SHP77 (cell line): Measurements from ENCODE around the gene SSR4.
"Not testable (repeated sequence)": the region's sequence is repeated elsewhere in the genome, so short reads cannot be mapped to it uniquely, and the experiment has no call there.

ENCODE experiments used
- DNase-seq, 2 experiments: peaks; one replicate each; lab custom pipeline; 2025; lab: John Stamatoyannopoulos, UW

SSR4 gene

DNA sequence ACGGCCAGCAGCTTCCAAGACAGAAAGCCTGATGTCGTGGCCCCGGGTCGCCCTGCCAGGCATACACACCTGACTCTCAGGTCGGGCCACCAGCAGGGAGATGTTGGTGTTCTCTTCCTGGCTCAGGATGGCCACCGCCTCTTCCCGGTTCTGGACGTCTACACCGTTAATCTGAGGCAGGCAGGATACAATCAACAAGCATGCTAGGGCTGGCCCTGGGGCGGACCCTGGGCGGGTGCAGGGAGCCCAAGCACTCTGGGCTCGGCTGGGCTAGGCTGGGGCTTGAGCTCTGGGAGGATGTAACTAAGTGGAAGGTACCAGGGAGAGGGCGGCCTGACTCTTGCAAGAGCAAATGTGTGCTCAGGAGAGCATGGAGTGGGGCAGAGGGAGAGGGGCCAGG is 11.0 kb downstream of the SSR4 start:
- no peak for DNase-seq

DNA sequence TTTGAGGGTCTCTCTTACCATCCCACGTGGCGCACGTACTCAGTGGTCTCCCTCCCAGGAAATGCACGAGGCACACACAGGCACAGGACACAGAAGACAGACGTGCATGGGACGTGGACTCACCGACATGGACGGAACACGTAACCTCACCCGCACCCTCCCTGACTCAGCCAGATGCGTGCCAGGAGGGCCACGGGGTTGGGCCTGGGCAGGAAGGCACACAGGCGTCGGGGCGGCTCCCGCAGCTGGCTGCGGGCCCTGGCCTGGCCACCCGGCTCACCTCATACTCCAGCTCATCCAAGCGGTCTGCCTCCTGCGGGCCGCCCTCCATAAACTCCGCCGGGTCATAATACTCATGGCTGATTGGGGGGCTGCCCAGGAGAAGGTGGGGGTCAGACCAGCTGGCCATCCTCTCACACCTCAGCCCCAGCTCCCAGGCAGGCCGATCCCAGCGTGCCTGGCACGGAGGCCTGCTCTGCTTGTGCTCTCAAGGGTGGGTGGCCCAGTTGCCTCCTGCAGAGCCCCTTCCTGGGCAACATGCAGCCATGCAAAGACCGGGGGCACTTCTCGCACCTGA is 12.6 kb downstream of the SSR4 start:
- DNase-seq = no peak

DNA sequence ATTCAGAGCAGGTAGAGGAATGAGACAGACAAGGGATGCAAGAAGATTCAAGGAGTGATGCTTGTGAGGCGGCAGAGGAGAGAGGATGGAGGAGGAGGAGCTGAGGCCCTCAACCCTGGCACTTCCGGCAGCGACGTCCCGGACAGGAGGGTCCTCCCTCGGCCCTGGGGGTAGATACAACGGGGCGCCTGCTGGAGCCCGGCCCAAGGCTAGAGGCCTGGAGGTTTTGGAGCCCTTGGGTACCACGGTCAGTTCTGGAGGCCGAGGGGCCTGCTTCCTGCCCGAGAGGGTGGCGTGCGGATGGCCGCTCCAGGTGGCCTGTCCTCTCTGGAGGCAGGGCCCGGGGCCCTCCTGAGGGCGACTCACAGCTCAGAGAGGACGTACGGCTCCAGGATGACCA is 13.5 kb downstream of the SSR4 start:
- no peak for DNase-seq

DNA sequence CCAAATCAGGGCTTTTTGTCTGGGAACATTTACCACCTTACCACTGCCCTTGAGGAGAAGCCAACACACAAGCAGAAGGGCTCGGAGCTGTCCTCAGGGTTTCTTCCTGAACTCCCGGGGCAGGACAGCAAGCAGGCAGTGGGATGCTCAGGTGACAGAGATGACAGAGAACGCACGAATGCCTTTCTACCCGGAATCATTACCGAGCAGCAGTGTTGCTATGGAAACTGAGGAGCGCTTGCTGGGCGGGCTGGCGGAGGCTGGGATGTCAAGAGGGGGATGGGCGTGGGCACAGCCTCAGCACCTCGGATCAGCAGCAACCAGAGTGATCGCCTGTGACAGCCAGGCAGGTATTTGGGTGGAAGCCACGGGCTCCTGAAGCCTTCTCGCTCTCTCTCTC is 17.8 kb downstream of the SSR4 start:
- no peak for DNase-seq

DNA sequence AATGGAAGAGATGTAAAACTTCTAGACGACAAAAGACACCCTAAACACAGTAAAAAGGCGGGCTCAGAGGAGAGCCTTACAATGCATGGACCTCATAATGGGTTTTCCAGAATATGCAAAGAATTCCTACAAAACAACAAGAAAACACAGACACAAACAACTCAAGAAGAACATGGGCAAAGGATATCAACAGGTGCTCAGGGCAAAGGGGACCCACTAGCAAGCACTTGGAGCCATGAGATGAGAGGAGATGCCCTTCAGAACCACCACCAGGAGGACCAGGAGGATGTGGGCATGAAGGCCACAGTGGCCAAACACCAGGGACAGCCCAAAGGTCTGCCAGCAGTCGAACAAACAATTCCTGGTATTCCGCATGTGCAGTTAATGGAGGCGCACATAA is 18.7 kb downstream of the SSR4 start:
- no peak for DNase-seq

DNA sequence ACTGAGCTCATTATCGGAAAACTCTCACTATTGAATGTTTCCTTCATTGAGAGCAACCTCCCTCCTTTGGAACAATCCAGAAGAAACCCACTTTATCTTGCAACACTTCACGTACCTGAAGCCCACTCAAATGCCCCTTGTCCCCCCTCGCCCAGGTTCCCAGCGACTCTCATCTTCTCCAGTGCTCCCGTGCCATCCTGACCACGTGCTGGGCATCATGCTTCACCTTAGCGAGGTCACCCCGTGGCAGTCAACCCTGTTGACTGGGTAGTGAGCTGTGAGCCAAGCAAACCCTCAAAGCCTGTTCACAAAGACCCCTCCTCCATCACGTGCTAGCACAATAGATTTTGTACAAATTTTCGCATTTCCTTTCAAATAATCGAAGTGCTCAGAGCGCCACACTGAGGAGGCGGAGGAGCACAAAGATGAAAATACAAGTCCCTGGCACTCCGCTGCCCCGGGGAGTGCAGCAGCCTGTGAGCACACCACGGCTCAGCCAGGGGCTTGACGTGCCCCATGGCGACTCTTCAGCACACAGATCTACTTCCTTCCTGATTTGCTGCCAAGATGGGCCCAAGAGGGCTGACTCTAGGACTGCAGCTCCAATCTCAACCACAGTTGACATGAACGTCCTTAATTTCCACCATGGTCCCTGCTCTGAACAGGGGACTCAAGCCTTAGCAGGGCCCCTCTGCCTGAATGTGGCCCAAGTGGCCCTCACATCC is 20.3 kb downstream of the SSR4 start:
- no peak for DNase-seq

DNA sequence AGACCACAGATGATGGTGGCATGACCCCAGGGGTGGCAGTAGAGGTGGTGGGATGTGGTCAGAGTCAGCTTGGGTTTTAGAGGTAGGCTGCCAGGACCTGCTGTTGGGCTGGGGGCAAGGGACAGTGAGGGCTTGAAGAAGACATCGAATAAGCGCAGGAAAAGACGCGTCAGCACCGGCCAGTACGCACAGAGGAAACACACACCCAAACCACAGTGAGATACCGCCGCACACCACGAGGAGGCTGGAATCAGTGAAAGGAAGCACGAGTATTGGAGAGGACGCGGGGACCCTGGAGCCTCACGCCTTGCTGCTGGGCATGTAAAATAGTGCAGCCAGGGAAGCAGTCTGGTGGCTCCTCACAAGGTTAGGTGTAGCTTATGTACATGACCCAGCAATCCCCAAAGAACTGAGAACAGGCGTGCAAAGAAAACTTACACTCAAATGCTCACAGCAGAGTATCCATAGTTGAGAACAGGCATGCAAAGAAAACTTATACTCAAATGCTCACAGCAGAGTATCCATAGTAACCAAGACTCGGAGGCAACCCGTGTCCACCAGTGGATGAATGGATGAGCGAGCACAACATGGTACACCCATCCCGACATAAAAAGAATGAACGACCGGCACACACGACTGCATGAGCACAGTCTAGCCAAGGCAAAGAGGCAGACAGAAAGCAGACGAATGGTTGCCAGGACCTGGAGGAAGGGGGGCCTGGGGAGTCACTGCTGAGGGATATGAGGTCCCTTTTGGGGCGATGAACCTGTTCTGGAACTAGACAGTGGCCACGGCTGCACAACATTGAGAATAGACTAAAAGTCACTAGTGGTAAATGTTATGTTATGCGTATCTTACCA is 22.6 kb downstream of the SSR4 start:
- no peak for DNase-seq

DNA sequence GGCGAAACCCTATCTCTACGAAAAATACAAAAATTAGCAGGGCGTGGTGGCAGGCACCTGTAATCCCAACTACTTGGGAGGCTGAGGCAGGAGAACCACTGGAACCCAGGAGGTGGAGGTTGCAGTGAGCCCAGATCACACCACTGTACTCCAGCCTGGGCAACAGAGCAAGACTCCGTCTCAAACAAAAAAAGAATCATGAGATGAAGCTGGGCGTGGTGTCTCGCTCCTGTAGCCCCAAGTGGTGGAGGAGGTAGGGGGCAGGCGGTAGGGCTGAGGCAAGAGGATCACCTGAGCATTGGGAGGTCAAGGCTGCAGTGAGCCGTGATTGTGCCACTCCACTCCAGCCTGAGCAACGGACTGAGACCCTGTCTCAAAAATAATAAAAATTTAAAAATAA is 23.6 kb downstream of the SSR4 start:
- DNase-seq = not testable (repeated sequence)

DNA sequence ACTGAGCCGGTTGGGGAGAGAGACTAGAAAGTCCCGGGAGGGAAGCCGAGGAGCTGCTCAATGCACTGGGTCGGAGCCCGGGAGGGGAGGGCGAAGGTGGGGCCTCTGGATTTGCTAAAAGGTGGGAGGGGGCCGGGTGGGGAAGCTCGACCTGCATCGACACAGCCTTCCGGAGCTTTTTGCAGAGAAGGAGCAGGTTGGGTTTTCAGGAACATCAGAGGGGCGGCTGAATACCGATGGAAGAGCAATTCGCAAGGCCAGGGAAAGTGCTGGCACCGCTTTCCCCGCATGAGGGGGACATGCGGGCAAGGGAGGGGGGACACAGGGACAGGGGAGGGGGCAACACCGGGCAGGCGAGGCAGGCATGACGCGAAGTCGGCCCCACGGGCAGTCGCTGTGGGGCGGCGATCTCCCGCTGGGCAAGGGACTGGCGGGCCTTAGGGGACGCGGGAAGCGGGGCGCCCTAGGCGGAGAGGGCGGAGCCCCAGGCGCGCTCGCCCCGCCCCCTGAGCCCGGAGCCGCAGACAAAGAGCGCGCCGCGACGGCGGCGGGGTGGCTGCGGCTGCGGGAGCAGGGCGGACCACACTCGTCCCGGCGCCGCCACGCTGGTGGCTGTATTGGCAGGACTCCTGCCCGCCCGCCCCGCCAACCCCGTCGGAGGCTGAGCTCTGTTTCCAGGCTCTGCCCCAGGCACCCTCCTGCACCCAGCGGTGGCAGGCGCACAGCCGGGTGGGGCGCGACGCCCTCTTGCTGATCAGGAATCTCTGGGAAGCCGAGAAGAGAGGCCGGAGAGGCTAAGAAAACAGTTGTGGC is 24.3 kb downstream of the SSR4 start:
- peak in 1 of 2 experiments; percentile 39 for DNase-seq

DNA sequence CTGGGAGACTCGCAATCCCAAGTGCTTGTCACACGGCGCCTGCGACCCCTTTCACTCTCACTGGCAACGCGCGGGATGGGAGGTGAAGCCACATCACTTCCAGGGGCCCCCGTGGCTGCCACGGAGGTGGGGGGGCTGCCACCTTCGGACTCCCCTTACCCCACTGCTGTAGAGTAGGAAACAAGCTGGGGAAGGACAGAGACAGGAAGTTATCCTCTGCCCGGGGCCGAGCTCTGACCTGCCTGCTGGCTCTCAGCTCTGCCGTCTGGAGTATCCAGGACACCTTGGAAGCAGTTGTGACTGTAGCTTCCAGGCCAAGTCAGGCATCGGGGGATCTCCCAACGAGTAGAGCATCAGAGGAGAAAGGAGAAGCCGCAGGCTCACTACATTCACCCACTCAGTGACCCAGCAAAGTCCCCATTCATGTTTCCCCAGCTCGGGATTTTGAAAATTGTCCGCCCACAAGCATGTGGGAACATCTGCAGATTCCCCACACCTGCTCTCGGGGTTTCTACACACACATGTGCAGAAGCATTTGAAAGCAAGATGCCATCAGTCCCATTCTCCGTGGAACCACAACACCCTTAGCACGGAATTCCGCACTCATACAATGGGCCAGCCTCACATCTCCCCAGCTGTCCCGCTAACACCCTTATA is 25.0 kb downstream of the SSR4 start:
- DNase-seq = no peak

DNA sequence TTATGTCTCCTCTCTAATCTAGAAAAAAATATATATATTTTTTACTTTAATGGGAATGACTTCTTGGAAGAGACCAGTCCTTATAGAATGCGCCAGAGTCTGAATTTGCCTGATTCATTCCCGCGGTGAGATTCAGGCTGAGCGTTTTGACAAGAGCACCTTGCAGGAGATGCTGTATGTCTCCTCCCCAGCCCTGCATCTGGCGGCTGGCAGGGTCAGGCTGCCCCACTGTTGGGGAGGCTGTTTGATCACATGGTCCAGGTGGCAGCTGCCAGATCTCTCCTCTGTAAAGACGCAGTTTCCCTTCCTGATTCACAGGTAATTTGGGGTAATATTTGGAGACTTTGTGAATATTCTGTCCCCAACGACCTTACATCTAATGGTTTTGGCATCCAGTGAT is 26.1 kb downstream of the SSR4 start:
- DNase-seq = peak; percentile 6 to 10

DNA sequence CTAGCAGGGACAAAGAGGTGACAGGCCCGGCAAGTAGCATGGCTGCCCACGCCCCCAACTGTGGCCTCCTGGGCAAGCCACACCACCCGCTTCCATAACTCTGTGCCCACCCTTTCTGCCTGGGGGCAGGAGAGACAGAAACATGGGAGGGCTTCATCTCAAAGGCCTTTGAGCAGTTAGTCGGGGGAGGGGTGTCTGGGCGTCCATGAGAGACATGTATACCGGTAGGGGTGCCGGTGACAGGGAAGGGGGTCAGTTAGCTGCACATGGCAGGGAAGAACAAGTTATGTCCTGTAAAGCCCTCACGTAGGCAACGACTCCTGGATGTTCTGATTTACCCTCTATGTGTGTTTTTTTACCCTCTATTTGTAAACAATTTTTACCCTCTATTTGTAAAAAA is 26.6 kb downstream of the SSR4 start:
- DNase-seq = no peak

DNA sequence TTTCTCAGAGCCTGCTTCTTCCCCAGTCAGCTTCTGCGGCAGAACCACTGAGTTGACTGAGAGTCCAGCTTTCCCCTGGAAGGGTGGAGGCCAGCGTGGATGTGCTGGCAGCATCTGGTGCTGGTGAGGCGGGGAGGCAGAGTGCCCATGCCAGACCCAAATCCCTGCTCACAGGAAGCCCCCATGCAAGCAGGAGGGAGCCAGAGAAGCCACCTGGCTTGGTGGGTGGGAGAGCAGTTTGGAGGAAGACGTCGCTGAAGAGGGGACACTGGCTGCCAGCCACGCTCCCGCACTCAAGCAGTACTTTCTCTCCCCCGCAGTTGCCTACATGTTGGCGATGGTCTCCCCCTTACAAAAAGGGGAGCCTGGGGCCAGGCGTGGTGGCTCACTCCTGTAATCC is 29.9 kb downstream of the SSR4 start:
- no peak for DNase-seq

DNA sequence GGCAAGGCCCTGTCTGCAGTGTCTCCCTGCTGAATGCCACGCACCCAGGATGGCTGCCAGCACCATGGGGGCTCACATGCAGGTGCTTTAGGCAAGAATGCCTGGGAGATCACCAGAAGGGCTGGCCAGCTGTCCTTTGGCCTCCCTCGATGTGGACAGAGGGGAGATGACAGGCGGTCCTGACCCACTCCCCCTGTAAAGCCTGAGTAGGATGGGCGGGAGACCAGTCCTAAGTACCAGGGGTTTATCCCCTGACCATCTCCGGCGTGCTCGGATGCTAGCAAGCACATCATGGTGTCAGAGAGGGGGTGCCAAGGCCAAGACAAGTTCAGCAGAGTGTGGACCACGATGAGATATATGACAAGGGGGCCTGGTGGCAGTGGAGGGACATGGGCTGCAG is 30.6 kb downstream of the SSR4 start:
- no peak for DNase-seq

DNA sequence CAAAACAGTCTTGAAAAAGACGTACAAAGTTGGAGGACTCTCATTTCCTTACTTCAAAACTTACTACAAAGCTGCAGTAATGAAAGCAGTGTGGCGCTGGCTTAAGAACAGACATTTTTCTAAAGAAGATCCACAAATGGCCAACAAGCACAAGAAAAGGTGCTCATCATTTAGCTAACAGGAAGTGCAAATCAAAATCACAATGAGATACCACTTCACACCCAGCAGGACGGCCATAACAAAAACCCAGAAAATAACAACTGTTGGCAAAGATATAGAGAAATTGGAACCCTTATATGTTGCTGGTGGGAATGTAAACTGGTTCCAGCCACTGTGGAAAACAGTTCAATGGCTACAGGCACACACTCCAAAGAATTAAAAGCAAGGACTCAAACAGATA is 32.5 kb downstream of the SSR4 start:
- DNase-seq = no peak

DNA sequence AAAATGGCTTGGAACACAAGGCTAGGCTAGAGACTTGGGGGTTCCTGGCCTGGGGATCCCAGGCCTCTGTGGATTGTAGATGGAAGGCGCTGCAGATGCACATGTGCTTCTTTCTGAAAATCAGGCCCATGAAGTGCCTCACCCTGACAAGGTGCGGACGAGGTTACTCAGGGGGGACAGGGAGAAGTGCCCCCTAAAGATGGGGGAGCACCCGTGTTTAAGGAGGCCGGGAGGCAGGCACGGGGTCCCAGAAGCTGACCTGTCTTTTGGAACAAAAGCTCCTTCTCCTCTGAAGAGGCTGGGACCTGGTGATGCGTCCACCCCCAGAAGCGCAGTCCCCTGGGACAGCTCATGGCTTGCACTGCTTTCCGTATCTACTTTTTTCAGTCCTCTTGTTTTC is 33.4 kb downstream of the SSR4 start:
- no peak for DNase-seq

DNA sequence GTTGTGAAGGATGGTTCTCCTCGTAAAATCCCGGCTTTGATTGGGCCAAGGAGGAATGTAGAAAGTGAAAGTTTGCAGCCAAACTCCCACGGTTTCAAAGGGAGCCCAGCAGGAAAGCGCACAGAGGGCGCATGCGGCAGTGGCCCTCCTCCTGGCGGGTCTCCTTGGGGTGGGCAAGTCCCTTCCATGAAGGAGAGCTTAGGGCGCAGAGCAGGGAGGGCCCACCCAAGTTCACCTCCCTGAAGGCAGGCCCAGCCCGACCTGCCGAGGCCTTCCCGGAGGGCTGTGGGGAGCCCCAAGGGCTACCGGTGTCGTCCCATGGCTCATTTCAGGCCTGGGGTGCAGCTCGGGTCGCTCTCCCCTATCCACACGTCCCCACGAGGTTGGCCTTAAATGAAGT is 33.8 kb downstream of the SSR4 start:
- DNase-seq = no peak

DNA sequence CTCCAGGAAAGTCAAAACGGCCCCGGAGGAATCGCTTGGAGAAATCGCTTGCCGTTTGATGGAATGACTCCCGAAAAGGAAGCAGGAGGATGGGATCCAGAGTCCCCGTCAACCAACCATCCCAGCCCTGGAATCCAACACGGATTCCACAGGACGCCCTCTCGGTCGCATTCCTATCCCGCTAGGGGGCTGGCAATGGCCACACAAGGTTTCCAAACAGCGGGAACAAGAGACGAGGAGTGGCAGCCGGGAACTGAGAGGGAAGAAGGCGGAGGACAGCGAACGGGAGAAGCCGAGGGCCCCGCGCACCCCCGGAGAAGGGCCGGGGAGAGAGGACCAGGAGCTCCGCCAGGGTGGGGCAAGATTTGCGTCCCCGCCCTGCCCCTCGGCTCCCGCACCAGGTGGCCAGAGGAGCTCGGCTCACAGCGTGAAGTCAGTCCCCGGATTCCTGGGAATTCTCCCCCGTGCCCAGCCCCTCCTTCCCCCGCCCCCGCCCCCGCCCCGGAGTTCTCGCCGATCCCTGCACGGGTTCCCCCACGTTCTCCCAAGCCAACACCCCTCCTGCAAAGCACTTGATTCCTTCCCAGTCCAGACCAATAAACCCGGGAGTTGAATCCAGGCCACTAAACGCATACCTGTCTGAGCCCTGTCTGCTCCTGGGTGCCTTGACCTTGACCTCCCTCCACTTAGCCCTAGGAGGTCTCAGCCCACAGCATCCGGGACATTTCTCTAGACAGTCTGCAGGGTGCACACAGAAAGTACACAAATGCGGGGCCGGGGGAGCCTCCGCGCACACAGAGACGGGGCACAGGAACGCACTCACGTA is 34.5 kb downstream of the SSR4 start:
- DNase-seq = no peak

DNA sequence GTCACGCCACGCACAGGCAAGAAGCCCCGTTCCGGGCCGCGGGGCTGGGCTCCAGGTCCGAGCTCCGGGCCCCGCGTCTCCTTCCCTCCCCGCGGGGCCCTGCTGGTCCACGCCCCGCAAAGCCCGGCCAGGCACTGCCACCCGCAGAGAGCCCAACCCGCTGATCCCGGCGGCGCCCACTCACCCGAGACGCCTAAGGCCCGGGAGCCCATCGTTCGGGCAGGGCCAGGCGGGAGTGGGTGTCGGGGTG is 35.0 kb downstream of the SSR4 start:
- no peak for DNase-seq

DNA sequence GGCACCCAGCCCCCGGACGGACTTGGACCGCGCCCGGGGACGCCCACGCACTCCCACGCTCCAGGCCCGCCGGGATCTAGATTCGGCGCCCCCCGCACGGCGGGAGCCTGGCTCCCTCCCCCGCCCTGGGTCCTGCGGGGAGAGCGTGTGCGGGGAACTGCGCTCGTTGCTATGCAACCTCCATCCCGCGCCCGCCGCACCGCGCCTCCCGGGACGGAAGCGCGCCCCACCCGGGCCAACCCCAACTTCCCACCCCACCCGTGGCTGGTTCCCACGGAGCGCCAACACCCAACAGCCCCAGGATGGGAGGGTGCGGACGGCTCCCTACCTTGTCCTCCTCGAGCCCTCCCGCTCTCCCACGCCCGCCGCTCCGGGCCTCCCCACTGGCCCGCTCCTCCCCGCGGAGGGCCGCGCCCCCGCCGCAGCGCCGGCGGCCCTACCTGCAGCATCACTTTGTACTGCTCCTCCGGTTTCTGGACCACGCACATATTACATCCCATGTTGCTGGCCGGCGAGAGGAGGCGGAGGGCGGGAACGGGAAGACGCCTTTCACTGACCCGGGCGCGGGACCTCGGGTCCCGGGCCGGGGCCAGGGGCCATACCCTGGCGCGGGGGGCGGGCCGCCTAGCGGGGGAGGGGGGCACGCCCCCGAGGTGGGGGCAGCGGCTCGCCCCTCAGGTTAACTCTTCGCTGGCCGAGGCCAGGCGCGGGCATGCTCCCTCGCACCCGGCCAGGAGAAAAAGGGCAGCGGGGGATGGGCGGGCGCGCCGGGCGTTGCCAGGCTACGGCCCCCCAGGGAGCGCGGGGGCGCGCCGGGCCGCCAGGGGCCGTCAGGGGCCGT is 35.6 kb downstream of the SSR4 start, which contains the start of gene PDZD4:
TSS of gene PDZD4 (minus strand) at position 746 of the 841 bp plus-strand sequence. CDS start at position 500, 246 bp downstream.
- no peak for DNase-seq
